ENCODE measurements around the gene BBS9. TPM values are rescaled to one million over a fixed set of nuclear protein-coding genes. Genes with fewer than 3 reads are reported as not detected.

BBS9 gene
- total RNA-seq, 1 experiment from 2014 or later = 5.7 TPM

GRCh38 chr7:33326485-33326848 lies 197.1 kb downstream of the BBS9 start:
- ChIA-PET CTCF (no interaction called here), POLR2A (ENCODE audit: unreplicated experiment) (no interaction called here)

GRCh38 chr7:33327427-33327826 lies 198.1 kb downstream of the BBS9 start:
- BruUV-seq (replicated peaks) = no TSS peak
- ATAC-seq (no peak), DNase-seq (no peak)
- TF ChIP-seq EZH2phosphoT487 (IDR thresholded peaks at IDR 0.05; ENCODE audit: borderline replicate concordance, low read length) (no peak), EZH2 (IDR thresholded peaks at IDR 0.05; ENCODE audit: low read length, unreplicated experiment) (no peak), CTCF (conservative IDR thresholded peaks at IDR 0.05; ENCODE audit: low read depth, low read length) (no peak)
- H3K9me3 ChIP-seq (ENCODE audit: low read length) = no peaks in the 10 kb centered on the region
- H3K4me2 ChIP-seq (ENCODE audit: low read length) = no peak overlapping the region
- CTCF ChIA-PET = no interaction called here
- POLR2A ChIA-PET (ENCODE audit: unreplicated experiment) = no interaction called here
- H2AFZ ChIP-seq (ENCODE audit: low read length) = no peak overlapping the region
- no peaks in the 10 kb centered on the region for H3K9me2 ChIP-seq (replicated peaks; ENCODE audit: low read length)
- no peaks in the 10 kb centered on the region for H3K4me1 ChIP-seq (ENCODE audit: insufficient read depth, low read length)
- H3K27ac ChIP-seq (ENCODE audit: low read length) = no peak overlapping the region
- no peaks in the 10 kb centered on the region for H3K36me3 ChIP-seq (ENCODE audit: low read depth, low read length)
- no peaks in the 10 kb centered on the region for H3F3A ChIP-seq (ENCODE audit: low read length, unreplicated experiment)
- H3K9ac ChIP-seq (ENCODE audit: low read length) = no peak overlapping the region
- H3K4me3 ChIP-seq (ENCODE audit: low read length) = no peak overlapping the region
- H3K79me2 ChIP-seq (ENCODE audit: low read length) = no peaks in the 10 kb centered on the region
- intact Hi-C loops (cut with micrococcal nuclease) = no loop called here
- H3K27me3 ChIP-seq (ENCODE audit: low read length) = no peaks in the 10 kb centered on the region
- no peaks in the 10 kb centered on the region for H4K20me1 ChIP-seq (ENCODE audit: low read length)

More at GRCh38 chr7:33326485-33326848, 197.1 kb downstream of the BBS9 start:
- no peak overlapping the region for H3K27ac ChIP-seq (ENCODE audit: low read length)
- intact Hi-C loops (cut with micrococcal nuclease) = no loop called here
- no peaks in the 10 kb centered on the region for H3K4me1 ChIP-seq (ENCODE audit: insufficient read depth, low read length)
- H3K9ac ChIP-seq (ENCODE audit: low read length) = no peak overlapping the region
- no peak overlapping the region for H3K4me2 ChIP-seq (ENCODE audit: low read length)
- no peaks in the 10 kb centered on the region for H4K20me1 ChIP-seq (ENCODE audit: low read length)
- no peak for TF ChIP-seq EZH2phosphoT487 (IDR thresholded peaks at IDR 0.05; ENCODE audit: borderline replicate concordance, low read length)
- TF ChIP-seq CTCF (conservative IDR thresholded peaks at IDR 0.05; ENCODE audit: low read depth, low read length) = no peak
- TF ChIP-seq EZH2 (IDR thresholded peaks at IDR 0.05; ENCODE audit: low read length, unreplicated experiment) = no peak
- no peaks in the 10 kb centered on the region for H3K36me3 ChIP-seq (ENCODE audit: low read depth, low read length)
- H3K79me2 ChIP-seq (ENCODE audit: low read length) = no peaks in the 10 kb centered on the region
- H3K27me3 ChIP-seq (ENCODE audit: low read length) = no peaks in the 10 kb centered on the region
- H2AFZ ChIP-seq (ENCODE audit: low read length) = no peak overlapping the region
- no peaks in the 10 kb centered on the region for H3F3A ChIP-seq (ENCODE audit: low read length, unreplicated experiment)
- no peaks in the 10 kb centered on the region for H3K9me3 ChIP-seq (ENCODE audit: low read length)
- no peaks in the 10 kb centered on the region for H3K9me2 ChIP-seq (replicated peaks; ENCODE audit: low read length)
- no peak for DNase-seq
- ATAC-seq = no peak
- H3K4me3 ChIP-seq (ENCODE audit: low read length) = no peak overlapping the region
- no TSS peak for BruUV-seq (replicated peaks)

GRCh38 chr7:33334349-33334748 lies 205.0 kb downstream of the BBS9 start:
- CTCF ChIA-PET = interaction anchor here (0.6 to 0.7 kb wide), 2 partner anchors 125 to 149 kb away, joined by 3 read pairs; no protein-coding TSS in a partner anchor
- no peak overlapping the region for H3K9ac ChIP-seq (ENCODE audit: low read length)
- H3K4me3 ChIP-seq (ENCODE audit: low read length) = no peak overlapping the region
- intact Hi-C loops (cut with micrococcal nuclease) = loop anchor here (5.0 to 10.0 kb wide), 5 partner anchors 92 to 570 kb away; partner anchors contain the start of gene BMPER
- no peak overlapping the region for H3K27ac ChIP-seq (ENCODE audit: low read length)
- no peaks in the 10 kb centered on the region for H3F3A ChIP-seq (ENCODE audit: low read length, unreplicated experiment)
- no peaks in the 10 kb centered on the region for H3K9me3 ChIP-seq (ENCODE audit: low read length)
- no peaks in the 10 kb centered on the region for H3K36me3 ChIP-seq (ENCODE audit: low read depth, low read length)
- H3K79me2 ChIP-seq (ENCODE audit: low read length) = no peaks in the 10 kb centered on the region
- no peaks in the 10 kb centered on the region for H3K9me2 ChIP-seq (replicated peaks; ENCODE audit: low read length)
- H2AFZ ChIP-seq (ENCODE audit: low read length) = no peak overlapping the region
- DNase-seq (peak; percentile 58), ATAC-seq (peak; percentile 74)
- no peak overlapping the region for H3K4me2 ChIP-seq (ENCODE audit: low read length)
- no peaks in the 10 kb centered on the region for H3K27me3 ChIP-seq (ENCODE audit: low read length)
- H4K20me1 ChIP-seq (ENCODE audit: low read length) = no peaks in the 10 kb centered on the region
- H3K4me1 ChIP-seq (ENCODE audit: insufficient read depth, low read length) = no peaks in the 10 kb centered on the region
- POLR2A ChIA-PET (ENCODE audit: unreplicated experiment) = no interaction called here
- TF ChIP-seq CTCF (conservative IDR thresholded peaks at IDR 0.05; ENCODE audit: low read depth, low read length) (peak; percentile 75), EZH2phosphoT487 (IDR thresholded peaks at IDR 0.05; ENCODE audit: borderline replicate concordance, low read length) (no peak)
- no TSS peak for BruUV-seq (replicated peaks)
